GM21576 (cell line): ENCODE data around the gene DUS4L.
"Not testable (repeated sequence)": the region's sequence is repeated elsewhere in the genome, so short reads cannot be mapped to it uniquely, and the experiment has no call there.

Experiments
- ATAC-seq: cut with Tn5 transposase; IDR thresholded peaks from one replicate; pipeline ENCODE4 v1.9.1; 2021; ENCODE audit warnings: mild to moderate bottlenecking, moderate library complexity; ENCODE audit not compliant: unreplicated experiment

Gene DUS4L

GRCh38 chr7:107563775-107564552 is at the start of gene DUS4L, which contains the start of gene COG5:
Gene DUS4L, plus strand, starts transcription at chr7:107563971. Its CDS starts 3,100 bp downstream, at chr7:107567071.
Gene COG5, minus strand, starts transcription at chr7:107563920. Its CDS starts 24 bp downstream, at chr7:107563896.
- ATAC-seq: peak; percentile 94

- ATAC-seq: no peak
Measured at GRCh38 chr7:107526672-107527071, 37.1 kb upstream of the DUS4L start.

- no peak for ATAC-seq
Measured at GRCh38 chr7:107527196-107527595, 36.6 kb upstream of the DUS4L start.

GRCh38 chr7:107528461-107528860 is 35.3 kb upstream of the DUS4L start:
- no peak for ATAC-seq

- no peak for ATAC-seq
Measured at GRCh38 chr7:107530751-107531150, 33.0 kb upstream of the DUS4L start.

- no peak for ATAC-seq
Measured at GRCh38 chr7:107534139-107534538, 29.6 kb upstream of the DUS4L start.

- ATAC-seq: not testable (repeated sequence)
Measured at GRCh38 chr7:107537228-107537627, 26.5 kb upstream of the DUS4L start.

GRCh38 chr7:107538001-107538400 is 25.8 kb upstream of the DUS4L start:
- ATAC-seq: no peak

GRCh38 chr7:107543338-107543993 is 20.3 kb upstream of the DUS4L start:
- ATAC-seq: no peak

GRCh38 chr7:107544848-107545591 is 18.8 kb upstream of the DUS4L start:
- ATAC-seq: no peak

GRCh38 chr7:107551936-107552335 is 11.8 kb upstream of the DUS4L start:
- ATAC-seq: no peak

GRCh38 chr7:107555893-107556292 is 7.9 kb upstream of the DUS4L start:
- ATAC-seq: no peak

- no peak for ATAC-seq
Measured at GRCh38 chr7:107559864-107560263, 3.9 kb upstream of the DUS4L start.

GRCh38 chr7:107560898-107561516 is 2.8 kb upstream of the DUS4L start:
- ATAC-seq: no peak

- ATAC-seq: peak; percentile 48
Measured at GRCh38 chr7:107563081-107563774, 543 bp upstream of the DUS4L start.

GRCh38 chr7:107564553-107565298 is 955 bp downstream of the DUS4L start:
- ATAC-seq: no peak

GRCh38 chr7:107570298-107570697 is 6.5 kb downstream of the DUS4L start:
- ATAC-seq: no peak

- no peak for ATAC-seq
Measured at GRCh38 chr7:107573537-107573936, 9.8 kb downstream of the DUS4L start.

GRCh38 chr7:107579554-107579884 is 15.7 kb downstream of the DUS4L start:
- ATAC-seq: no peak
